GM19452 (cell line): ENCODE data around the gene CA6.
"Not testable (repeated sequence)": the region's sequence is repeated elsewhere in the genome, so short reads cannot be mapped to it uniquely, and the experiment has no call there.

Experiments used
- ATAC-seq: cut with Tn5 transposase; IDR thresholded peaks from one replicate; pipeline ENCODE4 v1.9.1; 2021; ENCODE audit not compliant: unreplicated experiment

Gene CA6

DNA sequence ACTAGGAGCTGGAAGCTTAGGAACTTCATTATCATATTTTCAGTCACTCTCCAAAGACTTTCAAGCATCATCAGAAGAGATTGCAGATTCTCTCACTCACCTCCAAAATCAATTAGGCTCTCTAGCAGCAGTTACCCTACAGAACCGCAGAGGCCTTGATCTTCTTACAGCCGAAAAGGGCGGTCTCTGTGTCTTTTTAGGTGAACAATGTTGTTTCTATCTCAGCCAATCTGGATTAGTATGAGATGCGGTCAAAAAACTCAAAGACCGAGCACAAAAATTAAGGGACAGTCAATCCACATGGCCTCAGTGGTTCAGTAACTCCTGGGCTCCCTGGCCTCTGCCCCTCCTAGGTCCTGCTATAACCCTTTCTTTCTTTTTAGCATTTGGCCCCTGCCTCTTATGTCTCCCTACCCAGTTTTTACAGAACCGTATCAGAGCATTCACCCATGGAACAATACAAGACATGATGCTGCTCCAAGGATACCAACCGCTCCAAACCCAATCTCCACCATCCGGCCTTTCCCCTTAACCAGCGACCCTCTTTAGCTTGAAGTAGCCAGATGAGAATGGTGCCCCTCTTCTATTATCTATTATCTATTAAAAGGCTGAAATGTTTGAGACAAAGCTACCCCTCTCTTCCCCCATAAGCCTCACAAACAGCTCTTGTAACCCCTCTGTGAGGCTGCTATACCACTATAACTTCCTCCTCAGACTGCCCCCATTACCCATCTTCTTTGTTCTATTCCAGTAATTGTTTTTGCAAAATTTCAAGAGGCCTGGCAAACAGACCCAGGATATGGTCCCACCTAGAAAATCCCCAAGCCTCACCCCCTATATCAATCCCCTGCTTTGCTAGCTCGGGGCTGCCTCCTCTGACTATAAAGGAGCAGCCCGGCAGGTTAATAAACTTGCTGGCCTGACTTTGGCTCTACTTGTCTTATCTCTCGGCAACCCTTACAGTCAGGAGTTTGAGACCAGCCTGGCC, 18.7 kb upstream of the CA6 start:
- no peak for ATAC-seq

GRCh38 chr1:8930116-8930515, 15.6 kb upstream of the CA6 start:
- no peak for ATAC-seq

- ATAC-seq: not testable (repeated sequence)
These were observed 8.6 kb upstream of the CA6 start for GRCh38 chr1:8937051-8937450.

GRCh38 chr1:8937701-8938100, 8.0 kb upstream of the CA6 start:
- ATAC-seq: no peak

GRCh38 chr1:8938232-8938999, 7.3 kb upstream of the CA6 start:
- ATAC-seq: no peak

- ATAC-seq: no peak
These were observed 6.7 kb upstream of the CA6 start for GRCh38 chr1:8939000-8939265.

DNA sequence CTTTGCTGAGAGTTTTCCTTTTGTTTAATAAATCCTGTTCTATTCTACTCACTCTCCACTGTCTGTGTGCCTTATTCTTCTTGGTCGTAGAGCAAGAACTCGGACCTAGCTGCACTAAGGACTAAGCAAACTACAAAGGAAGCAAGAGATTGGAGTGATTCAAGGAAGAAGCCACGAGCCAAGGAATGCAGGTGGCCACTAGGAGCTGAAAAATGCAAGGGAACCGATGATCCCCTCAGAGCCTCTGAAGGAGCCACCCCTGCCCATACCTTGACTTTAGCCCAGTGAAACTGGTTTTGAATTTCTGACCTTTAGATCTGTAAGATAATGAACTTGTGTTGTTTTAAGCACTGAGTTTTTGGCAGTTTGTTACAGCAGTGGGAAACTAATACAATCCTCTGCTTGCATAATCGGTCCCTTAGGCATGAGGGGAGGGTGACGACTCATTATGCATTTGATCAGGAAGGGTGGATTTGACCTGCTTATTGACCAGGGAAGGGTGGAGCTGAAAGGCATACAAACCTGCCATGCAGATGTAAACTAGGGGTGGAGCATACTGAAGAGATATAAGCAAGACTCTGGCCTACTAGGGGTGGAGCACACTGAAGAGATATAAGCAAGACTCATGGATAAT, 6.2 kb upstream of the CA6 start:
- ATAC-seq: no peak

DNA sequence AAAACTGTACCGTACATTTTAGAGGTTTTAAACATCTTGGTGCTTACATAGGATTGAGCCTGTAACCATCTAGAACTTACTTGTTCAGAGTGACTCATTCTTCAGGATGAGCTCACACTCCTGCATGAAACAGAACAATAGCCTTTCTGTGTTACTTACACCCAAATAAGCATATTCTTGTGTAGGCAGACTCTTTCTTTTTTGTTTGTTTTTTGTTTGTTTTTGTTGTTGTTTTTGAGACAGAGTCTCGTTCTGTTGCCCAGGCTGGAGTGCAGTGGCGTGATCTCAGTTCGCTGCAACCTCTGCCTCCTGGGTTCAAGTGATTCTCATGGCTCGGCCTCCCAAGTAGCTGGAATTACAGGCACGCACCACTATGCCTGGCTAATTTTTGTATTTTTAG, 3.8 kb upstream of the CA6 start:
- ATAC-seq: no peak

DNA sequence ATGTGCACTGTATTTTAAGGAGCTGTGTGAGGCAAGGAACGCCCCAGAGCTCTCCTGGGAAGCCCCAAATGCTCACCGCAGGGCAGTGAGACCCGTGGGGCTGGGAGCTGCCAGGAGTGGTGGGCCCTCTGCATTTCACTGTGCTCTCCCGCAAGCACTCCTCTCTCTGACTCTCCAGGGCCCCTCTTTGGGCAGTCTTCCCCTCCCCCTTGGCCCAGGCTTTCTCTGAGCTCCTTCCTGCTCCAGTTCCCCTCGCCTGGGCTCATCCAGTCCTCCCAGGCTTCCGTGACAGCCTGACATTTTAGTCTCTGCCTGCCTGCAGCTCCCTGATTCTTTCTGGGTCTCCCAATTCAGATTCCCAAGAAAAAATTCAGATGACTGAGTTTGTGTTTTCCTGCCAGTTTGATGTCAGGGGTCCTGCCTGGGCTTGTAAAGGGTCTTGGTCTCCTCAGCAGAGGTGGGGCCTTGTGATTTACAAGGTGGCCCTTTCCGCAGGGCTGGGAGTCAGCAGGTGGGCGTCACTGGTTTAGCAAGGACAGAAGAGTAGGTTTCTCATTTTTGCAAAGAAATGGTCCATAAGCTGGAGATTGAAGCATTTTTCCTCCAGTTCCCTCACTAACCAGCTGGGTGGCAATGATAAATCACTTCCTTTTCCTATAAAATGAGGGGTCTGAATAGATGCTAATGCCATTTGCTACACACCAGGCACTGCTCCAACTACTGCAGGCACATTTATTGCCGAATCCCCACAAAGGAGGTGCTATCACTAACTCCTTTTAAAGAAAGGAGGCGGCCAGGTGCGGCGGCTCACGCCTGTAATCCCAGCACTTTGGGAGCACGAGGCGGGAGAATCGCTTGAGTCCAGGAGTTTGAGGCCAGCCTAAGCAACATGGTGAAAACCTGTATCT, 1.9 kb upstream of the CA6 start:
- ATAC-seq: no peak

GRCh38 chr1:8947127-8947691, 1.5 kb downstream of the CA6 start:
- no peak for ATAC-seq

- no peak for ATAC-seq
These were observed 4.6 kb downstream of the CA6 start for GRCh38 chr1:8950309-8950708.

DNA sequence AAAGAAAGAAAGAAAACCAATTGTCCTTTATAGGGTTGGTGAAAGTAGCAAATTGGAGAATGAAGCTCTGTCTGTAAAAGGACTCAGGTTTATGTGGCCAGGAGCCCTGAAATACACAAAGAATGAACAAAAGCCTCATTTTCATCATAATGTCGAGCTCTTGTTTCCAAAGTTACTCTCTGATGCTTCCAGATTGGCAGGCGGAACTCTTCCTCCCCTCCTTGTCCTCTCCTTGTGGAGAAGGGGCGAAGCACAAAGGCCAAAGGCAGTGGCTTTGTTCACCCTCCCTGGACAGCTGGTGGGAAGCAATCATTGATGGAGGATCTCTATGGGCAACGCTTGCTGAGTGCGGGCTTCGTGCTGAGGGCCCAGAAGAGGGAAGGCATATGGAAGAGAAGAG, 5.6 kb downstream of the CA6 start:
- ATAC-seq: no peak

DNA sequence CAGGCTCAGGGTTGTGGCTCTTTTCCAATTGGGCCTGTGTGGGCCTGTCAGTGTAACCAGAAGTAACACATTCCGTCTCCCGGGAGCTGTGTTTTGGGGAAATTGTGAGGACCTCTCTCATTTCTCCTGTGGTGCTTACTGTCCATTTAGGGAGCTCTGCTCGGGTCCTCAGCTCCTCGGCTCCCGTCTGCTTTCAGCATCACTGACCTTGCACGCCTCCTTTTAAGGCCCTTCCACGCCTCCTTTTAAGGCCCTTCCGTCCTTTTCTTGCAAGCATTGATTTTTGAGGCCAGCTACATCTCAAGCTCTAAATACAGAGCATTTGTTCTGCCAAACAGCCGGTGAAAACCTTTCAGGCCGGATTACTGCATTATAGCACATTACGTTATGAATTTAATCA, 9.7 kb downstream of the CA6 start:
- ATAC-seq: no peak

DNA sequence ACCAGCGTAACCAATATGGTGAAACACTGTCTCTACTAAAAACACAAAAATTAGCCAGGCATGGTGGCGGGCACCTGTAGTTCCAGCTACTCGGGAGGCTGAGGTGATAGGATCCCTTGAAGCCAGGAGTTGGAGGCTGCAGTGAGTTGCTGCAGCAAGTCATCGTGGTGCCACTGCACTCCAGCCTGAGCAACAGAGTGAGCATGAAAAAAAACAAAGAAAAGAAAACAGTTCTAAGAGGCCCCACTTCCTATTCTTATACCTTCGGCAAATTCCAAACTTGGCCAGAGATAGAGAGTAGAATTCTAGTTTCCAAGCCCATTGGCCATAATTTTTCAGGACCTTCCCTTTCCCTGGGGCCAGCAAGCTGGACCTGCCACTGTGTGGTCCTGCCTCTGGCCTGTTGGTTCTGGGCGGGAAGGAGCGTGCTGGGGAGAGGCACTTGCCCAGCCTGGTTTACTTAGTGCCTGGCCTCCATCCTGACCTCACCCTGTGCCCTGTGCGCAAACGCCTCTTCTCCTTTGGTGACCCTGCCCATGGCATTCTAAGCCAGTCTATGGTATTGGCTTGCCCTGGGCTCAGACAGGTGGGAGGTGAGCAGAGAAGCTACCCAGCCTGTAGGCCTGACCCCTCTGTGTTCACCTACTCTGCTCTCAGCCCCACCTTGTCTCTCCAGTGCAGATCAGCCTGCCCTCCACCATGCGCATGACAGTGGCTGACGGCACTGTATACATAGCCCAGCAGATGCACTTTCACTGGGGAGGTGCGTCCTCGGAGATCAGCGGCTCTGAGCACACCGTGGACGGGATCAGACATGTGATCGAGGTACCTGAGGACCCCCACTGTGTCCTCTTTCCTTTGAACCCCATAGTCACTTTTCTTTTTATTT, 11.0 kb downstream of the CA6 start:
- ATAC-seq: no peak

- ATAC-seq: no peak
These were observed 17.3 kb downstream of the CA6 start for GRCh38 chr1:8962812-8963530.

DNA sequence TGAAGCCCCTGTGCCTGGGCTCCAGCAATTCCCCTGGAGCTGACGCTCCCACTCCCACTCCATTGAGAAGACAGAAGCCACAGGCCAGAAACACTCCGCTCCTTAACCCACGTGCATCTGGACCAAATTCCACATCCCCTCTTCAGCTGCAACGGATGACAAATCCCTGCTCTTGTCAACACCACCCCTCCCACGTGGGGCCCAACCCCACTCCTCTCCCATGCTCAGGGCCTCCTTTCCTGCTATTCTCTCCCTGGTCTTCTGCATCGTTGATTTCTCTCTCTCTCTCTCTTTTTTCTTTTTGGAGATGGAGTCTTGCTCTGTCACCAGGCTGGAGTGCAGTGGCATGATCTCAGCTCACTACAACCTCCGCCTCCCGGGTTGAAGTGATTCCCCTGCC, 18.3 kb downstream of the CA6 start:
- no peak for ATAC-seq

DNA sequence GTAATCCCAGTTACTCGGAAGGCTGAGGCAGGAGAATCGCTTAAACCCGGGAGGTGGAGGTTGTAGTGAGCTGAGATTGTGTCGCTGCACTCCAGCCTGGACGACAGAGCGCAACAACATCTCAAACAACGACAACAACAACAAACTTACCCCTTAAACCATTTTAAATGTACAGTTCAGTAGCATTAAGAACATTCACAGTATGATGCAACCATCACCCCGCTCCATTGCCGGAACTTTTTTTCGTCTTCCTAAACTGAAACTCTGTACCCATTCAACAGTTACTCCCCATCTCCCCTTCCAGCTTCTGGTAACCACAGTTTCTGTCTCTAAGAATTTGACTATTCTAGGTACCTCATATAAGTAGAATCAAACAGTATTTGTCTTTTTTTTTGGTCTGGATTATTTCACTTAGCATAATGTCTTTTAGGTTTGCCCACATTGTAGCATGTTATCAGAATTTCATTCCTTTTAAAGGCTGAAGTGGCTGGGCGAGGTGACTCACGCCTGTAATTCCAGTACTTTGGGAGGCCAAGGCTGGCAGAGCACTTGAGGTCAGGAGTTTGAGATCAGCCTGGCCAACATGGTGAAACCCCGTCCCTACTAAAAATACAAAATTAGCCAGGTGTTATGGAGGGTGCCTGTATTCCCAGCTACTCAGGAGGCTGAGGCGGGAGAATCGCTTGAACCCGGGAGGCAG, 19.6 kb downstream of the CA6 start:
- no peak for ATAC-seq

GRCh38 chr1:8966606-8967005, 20.9 kb downstream of the CA6 start:
- no peak for ATAC-seq
